H1 (cell line): Measurements from ENCODE around the gene LRRC55.

Experiments
- GTF2F1 ChIP-seq: IDR thresholded peaks from 2 replicates; pipeline ENCODE4 v1.6.1; 2012; ENCODE audit warnings: low read depth, low read length, improper control_type of control experiment, borderline replicate concordance
- PHF8 ChIP-seq: fragments of 200-600 bp; sonication (generic); conservative IDR thresholded peaks from 2 replicates; pipeline ENCODE4 v1.7.1; 2012; ENCODE audit warnings: low read depth, mild to moderate bottlenecking, inconsistent platforms, low read length, moderate library complexity
- TF ChIP-seq, protein P1 (sequence below), 3 experiments: IDR thresholded peaks; 1 replicate in 2 of 3; 2 replicates in 1 of 3; pipeline versions ENCODE4 v1.5.1 to v1.6.1; 2011; ENCODE audit warnings: low read length in 3 of 3, mild to moderate bottlenecking in 3 of 3, inconsistent platforms in 2 of 3, low read depth in 1 of 3, moderate library complexity in 1 of 3; ENCODE audit not compliant: insufficient read depth in 1 of 3; ENCODE audit errors: control extremely low read depth in 1 of 3
- TF ChIP-seq, protein P2 (sequence below): IDR thresholded peaks from 2 replicates; pipeline ENCODE4 v1.6.1; 2011; ENCODE audit warnings: low read length, improper control_type of control experiment

DNA sequence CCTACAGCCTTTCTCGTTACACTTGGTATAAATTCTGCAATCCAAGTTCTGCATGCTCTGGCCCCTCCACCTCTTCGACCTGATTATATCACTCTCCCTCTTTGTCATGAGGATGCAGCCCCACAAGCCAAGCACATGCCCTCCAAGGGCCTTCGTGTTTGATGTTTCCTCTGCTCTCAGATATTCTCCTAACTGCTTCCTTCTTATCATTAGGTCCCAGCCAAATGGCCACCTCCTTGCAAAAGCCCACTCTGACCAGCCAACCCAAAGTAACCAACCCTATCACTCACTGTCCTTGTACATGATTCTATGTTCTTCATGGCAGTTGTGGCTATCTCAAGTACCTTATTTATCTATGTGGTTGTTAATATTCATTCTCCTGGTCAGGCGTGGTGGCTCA is 38.3 kb upstream of the LRRC55 start:
- TF ChIP-seq GTF2F1 (no peak), PHF8 (no peak)
- TF ChIP-seq, protein P1, sequence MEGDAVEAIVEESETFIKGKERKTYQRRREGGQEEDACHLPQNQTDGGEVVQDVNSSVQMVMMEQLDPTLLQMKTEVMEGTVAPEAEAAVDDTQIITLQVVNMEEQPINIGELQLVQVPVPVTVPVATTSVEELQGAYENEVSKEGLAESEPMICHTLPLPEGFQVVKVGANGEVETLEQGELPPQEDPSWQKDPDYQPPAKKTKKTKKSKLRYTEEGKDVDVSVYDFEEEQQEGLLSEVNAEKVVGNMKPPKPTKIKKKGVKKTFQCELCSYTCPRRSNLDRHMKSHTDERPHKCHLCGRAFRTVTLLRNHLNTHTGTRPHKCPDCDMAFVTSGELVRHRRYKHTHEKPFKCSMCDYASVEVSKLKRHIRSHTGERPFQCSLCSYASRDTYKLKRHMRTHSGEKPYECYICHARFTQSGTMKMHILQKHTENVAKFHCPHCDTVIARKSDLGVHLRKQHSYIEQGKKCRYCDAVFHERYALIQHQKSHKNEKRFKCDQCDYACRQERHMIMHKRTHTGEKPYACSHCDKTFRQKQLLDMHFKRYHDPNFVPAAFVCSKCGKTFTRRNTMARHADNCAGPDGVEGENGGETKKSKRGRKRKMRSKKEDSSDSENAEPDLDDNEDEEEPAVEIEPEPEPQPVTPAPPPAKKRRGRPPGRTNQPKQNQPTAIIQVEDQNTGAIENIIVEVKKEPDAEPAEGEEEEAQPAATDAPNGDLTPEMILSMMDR (IDR thresholded peaks at IDR 0.05; ENCODE audit: control extremely low read depth in 1 of 3, insufficient read depth in 1 of 3, low read depth in 1 of 3, low read length in 3 of 3), result no peak
- TF ChIP-seq, protein P2, sequence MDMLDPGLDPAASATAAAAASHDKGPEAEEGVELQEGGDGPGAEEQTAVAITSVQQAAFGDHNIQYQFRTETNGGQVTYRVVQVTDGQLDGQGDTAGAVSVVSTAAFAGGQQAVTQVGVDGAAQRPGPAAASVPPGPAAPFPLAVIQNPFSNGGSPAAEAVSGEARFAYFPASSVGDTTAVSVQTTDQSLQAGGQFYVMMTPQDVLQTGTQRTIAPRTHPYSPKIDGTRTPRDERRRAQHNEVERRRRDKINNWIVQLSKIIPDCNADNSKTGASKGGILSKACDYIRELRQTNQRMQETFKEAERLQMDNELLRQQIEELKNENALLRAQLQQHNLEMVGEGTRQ, result no peak
